Osteoblast (primary cell): ENCODE measurements around the gene SLC4A11. TPM values are rescaled to one million over a fixed set of nuclear protein-coding genes. Genes with fewer than 3 reads are reported as not detected.
A peak's percentile ranks its signal among the peaks of the same experiment; 100 is the strongest.

Experiments
- DNase-seq: peaks from one replicate; pipeline ENCODE4 v3.0.0; 2011; ENCODE audit warnings: low spot score, mixed read lengths; ENCODE audit not compliant: insufficient read length; ENCODE audit errors: missing footprints
- H2AFZ ChIP-seq: 2 replicates; pipeline ENCODE4 v1.6.0; 2011; ENCODE audit warnings: mild to moderate bottlenecking, low read length
- H3K27ac ChIP-seq: 2 replicates; pipeline ENCODE4 v1.5.1; 2011; ENCODE audit warnings: mild to moderate bottlenecking, low read depth, low read length, moderate library complexity
- H3K27me3 ChIP-seq: 2 replicates; pipeline ENCODE4 v1.6.0; 2012; ENCODE audit warnings: mild to moderate bottlenecking, control low read depth, inconsistent platforms, low read length, moderate library complexity; ENCODE audit not compliant: insufficient read depth
- H3K36me3 ChIP-seq: 2 replicates; pipeline ENCODE4 v1.5.1; 2011; ENCODE audit warnings: mild to moderate bottlenecking, low read length, control low read depth, moderate library complexity; ENCODE audit not compliant: insufficient read depth
- H3K4me1 ChIP-seq: 2 replicates; pipeline ENCODE4 v1.5.1; 2011; ENCODE audit warnings: mild to moderate bottlenecking, low read length, control low read depth, moderate library complexity; ENCODE audit not compliant: insufficient read depth
- H3K4me2 ChIP-seq: 2 replicates; pipeline ENCODE4 v1.6.0; 2011; ENCODE audit warnings: mild to moderate bottlenecking, low read length; ENCODE audit not compliant: insufficient read depth
- H3K4me3 ChIP-seq: fragments of 200-600 bp; sonication (generic); 3 replicates; pipeline ENCODE4 v1.5.1; 2012; ENCODE audit warnings: mild to moderate bottlenecking, low read length, inconsistent platforms; ENCODE audit not compliant: insufficient read depth
- H3K79me2 ChIP-seq: 2 replicates; pipeline ENCODE4 v1.6.0; 2012; ENCODE audit warnings: mild to moderate bottlenecking, low read length, control low read depth, inconsistent platforms; ENCODE audit not compliant: insufficient read depth
- H3K9me3 ChIP-seq: 2 replicates; pipeline ENCODE4 v1.5.1; 2011; ENCODE audit warnings: low read depth, low read length, control low read depth
- H4K20me1 ChIP-seq: 2 replicates; pipeline ENCODE4 v1.6.0; 2012; ENCODE audit warnings: mild to moderate bottlenecking, low read length, control low read depth; ENCODE audit not compliant: insufficient read depth
- CTCF ChIP-seq: IDR thresholded peaks from 2 replicates; pipeline ENCODE4 v1.5.1; 2011; ENCODE audit warnings: mild to moderate bottlenecking, low read depth, low read length, moderate library complexity; ENCODE audit errors: extremely low read depth
- total RNA-seq: library from RNA; depleted of rRNA; stranded (reverse); fragments of >200 nt; gene quantifications from 2 replicates; pipeline ENCODE4 v1.2.3, GENCODE V29; 2012

The SLC4A11 gene
- total RNA-seq, 1 donor: under 0.01 TPM

- TF ChIP-seq CTCF: no peak
- Histone ChIP-seq H3K79me2 (no peaks in the 10 kb centered on the region), H3K4me3 (no peak overlapping the region), H3K4me1 (no peaks in the 10 kb centered on the region), H3K27me3 (no peaks in the 10 kb centered on the region), H3K36me3 (peaks cover 19% of the 10 kb centered on the region), H2AFZ (no peak overlapping the region), H4K20me1 (no peaks in the 10 kb centered on the region), H3K27ac (no peak overlapping the region), H3K9me3 (no peaks in the 10 kb centered on the region), H3K4me2 (no peak overlapping the region)
- peak; percentile 53 for DNase-seq
Measured at GRCh38 chr20:3226093-3226492, 12.9 kb downstream of the SLC4A11 start.

GRCh38 chr20:3224681-3225421, 14.1 kb downstream of the SLC4A11 start:
- Histone ChIP-seq H3K36me3 (peaks cover 30% of the 10 kb centered on the region), H3K4me1 (no peaks in the 10 kb centered on the region), H3K4me2 (no peak overlapping the region), H3K4me3 (no peak overlapping the region), H3K79me2 (no peaks in the 10 kb centered on the region), H4K20me1 (no peaks in the 10 kb centered on the region), H3K27me3 (no peaks in the 10 kb centered on the region), H3K9me3 (no peaks in the 10 kb centered on the region), H2AFZ (no peak overlapping the region), H3K27ac (no peak overlapping the region)
- peak; percentile 52 for DNase-seq
- TF ChIP-seq CTCF: no peak

GRCh38 chr20:3223994-3224680, 14.9 kb downstream of the SLC4A11 start:
- H3K36me3 ChIP-seq: peaks cover 34% of the 10 kb centered on the region
- TF ChIP-seq CTCF: no peak
- no peaks in the 10 kb centered on the region for H3K27me3 ChIP-seq
- H3K9me3 ChIP-seq: no peaks in the 10 kb centered on the region
- peak; percentile 60 for DNase-seq
- no peaks in the 10 kb centered on the region for H3K79me2 ChIP-seq
- no peaks in the 10 kb centered on the region for H3K4me1 ChIP-seq
- H2AFZ ChIP-seq: no peak overlapping the region
- H3K4me2 ChIP-seq: no peak overlapping the region
- no peaks in the 10 kb centered on the region for H4K20me1 ChIP-seq
- no peak overlapping the region for H3K4me3 ChIP-seq
- no peak overlapping the region for H3K27ac ChIP-seq

- Histone ChIP-seq H3K4me3 (no peak overlapping the region), H3K4me1 (no peaks in the 10 kb centered on the region), H3K9me3 (no peaks in the 10 kb centered on the region), H3K36me3 (peaks cover 40% of the 10 kb centered on the region), H3K27me3 (no peaks in the 10 kb centered on the region), H3K4me2 (no peak overlapping the region), H4K20me1 (no peaks in the 10 kb centered on the region), H2AFZ (no peak overlapping the region), H3K79me2 (no peaks in the 10 kb centered on the region), H3K27ac (no peak overlapping the region)
- TF ChIP-seq CTCF: no peak
- DNase-seq: peak; percentile 62
Measured at GRCh38 chr20:3223651-3223993, 15.4 kb downstream of the SLC4A11 start.
